GM21526 (cell line): ENCODE measurements around the gene SPTBN1.

Experiments used
- ATAC-seq: cut with Tn5 transposase; IDR thresholded peaks from one replicate; pipeline ENCODE4 v1.9.1; 2021; ENCODE audit warnings: moderate library complexity; ENCODE audit not compliant: unreplicated experiment, low FRiP score

Gene SPTBN1

DNA sequence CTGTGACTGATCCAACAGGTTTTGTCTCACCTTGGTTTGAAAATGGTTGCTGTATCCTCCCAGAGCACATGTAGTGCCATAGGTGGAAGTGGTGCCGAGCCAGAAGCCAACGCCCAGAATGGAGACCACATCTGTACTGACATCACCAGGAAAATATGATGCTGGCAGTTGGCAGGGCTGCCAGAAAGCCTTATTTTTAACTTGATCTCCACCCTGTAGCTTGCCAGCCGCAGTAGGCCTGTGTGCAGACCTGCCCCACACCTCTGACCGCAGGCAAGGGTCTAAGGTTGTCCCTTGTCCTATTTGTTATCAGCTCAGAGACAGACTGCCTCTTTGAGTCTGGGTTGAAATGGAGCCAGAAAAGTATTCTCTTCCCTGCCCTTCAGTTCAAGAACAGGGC lies 143.8 kb downstream of the SPTBN1 start:
- no peak for ATAC-seq

DNA sequence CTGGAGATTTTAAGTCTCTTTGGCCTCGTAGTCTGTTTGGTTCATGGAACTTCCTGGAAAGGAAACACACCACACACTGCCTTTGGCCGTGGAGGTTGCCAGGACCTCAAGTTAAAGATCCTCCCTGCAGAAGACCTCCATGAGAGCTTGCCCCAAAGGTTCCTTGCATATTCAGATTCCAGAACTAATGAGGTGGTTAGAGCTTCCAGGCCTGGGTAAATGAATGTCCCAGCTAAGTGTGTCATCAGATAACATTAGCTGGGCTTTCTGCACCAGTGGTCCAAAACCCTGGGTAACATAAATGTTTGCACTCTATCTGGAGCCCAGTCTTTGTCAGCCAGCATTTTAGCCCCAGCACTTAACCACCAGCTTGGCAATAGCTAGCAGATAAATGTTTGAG lies 145.2 kb downstream of the SPTBN1 start:
- ATAC-seq = no peak

DNA sequence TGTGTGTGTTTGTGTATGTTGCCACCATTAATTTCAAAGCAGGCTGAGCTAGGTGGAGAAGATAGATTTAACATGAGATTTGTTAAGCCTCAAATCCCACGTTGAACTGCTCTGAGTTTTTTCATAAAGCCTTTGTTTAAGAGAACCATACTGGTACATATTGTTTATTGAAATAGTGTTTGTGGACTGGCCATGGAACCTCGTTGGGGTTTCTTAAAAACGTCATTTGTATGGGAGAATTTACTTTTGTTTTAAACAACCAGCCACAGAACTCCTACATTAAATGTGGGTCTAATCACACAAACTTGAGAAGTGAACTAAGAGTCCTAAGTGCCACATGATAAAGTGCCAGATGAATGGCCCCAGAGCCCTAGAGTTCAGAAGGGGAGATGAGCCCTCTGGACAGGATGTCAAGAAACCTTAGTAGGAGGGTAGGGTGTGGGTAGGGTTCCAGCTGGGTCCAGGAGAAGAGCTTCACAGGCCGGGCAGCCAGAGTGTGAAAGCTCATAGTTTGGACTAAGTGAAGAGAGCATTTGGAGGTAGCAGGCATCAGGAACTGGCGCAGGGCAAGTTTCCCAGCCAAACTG lies 146.7 kb downstream of the SPTBN1 start:
- ATAC-seq = no peak

DNA sequence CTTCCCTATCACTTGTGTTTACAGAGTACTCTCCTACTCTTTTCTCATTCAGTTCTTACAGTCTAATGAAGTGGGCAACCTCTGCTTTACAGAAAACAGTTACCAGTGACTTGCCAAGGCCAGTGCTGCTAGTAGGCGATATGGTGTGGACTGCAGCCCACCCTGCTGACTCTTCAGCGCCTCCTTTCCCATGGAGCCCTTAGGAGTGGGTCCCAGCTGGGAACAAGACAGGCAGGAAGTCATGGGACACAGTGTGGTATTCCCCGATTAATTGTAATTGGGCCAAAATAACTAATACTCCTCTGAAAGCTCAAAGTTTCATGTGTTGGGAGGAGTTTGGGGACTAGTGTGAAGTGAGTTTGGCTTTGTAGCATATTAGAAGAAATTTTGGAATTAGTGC lies 147.2 kb downstream of the SPTBN1 start:
- ATAC-seq = no peak

DNA sequence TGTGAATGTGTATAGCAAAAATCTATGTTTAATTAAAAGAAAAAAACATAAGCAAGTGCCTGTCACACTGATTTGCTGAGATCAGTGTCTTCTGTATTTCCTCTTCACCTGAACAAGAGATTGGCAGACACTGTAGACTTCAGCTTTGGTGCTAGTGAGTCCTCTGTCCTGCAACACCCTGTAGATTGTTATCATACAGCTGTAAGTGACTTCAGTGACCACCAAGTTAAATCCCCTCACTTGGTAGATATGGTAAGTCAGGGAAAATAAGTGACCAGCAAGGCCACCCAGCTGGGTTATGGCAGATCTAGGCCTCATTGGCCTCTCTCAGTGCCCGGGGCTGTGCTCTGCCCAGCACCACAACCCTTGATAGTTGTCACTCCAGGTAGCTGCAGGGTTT lies 147.7 kb downstream of the SPTBN1 start:
- no peak for ATAC-seq

DNA sequence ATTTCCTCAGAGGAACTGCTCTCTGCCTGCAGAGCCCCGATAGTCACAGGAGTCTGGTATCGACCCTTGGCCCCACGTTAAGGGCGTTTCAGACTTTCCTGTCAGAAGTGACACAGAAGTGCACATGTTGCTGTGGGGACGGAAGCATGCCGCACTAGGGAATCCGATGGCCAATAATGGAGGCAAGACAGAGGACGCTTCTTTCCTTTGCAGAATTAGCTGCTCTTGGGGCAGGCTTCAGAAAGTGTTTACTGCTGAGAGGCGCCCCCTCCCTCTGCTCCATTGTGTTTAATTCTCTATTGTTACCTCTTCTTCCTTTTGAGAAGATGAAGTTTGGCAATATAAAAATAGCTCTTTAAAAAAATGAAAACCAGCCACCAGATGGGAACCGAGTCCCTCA lies 148.7 kb downstream of the SPTBN1 start:
- ATAC-seq = no peak

DNA sequence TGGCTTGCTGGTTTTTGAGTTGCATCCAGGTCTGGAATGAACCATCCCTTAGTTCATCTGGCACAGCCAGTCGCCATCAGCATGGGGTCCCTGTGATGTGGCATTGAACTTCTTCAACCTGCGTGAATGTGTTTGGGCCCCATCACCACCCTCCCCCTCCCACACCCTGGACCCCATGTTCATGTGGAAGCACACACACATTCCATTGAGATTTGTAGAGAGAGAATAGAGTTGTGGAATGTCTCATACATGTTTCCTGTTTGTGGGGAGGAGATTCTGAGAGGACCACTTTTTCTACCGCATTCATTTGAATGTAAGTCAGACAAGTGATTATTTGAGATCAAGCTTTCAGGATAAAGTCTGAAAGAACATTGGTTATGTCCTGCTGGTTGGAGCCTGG lies 149.7 kb downstream of the SPTBN1 start:
- ATAC-seq = no peak

DNA sequence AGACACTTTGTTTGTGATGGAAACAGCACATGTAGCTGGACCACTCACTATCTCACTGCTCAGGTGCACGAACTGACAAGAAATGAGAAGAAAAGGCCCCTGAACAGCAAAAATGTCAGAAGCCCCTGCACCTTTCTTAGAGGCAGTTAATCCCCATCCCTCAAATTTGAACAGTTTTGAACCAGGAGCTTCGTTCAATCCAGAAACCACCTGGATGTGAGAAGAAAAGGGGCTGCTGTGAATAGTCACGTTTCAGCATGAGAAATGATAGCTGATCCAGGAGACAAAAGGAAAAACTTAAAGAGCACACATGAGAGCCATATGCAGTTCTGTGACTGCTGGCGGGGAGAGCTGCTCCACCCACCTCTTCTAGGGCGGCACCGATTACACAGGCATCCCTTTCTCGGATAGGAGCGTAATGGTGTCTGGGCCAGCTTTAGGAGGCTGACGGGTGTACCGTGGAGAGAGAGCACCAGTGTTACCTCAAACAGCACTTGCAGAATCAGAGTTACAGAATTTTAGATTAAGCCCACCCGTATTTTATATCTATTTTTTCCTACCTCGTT lies 150.3 kb downstream of the SPTBN1 start:
- no peak for ATAC-seq

DNA sequence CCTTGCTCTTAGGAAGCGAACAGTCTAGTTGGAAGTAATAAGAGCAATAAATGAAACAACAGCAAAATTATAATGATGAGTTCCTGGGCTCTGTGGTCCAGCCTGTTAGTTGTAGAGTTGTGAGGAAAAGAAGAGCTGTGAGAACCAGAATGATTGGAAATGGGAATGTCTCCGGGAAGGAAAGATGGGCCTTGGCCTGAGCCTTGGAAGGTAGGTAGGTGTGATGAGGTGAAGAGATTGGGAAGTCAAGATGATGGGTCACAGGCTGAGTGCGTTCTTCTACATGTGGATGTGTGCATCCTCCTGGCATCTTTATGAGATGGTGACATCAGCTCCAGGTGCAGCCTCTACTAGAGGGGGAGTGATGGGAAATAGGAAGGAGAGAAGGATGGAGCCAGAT lies 152.1 kb downstream of the SPTBN1 start:
- ATAC-seq = no peak

DNA sequence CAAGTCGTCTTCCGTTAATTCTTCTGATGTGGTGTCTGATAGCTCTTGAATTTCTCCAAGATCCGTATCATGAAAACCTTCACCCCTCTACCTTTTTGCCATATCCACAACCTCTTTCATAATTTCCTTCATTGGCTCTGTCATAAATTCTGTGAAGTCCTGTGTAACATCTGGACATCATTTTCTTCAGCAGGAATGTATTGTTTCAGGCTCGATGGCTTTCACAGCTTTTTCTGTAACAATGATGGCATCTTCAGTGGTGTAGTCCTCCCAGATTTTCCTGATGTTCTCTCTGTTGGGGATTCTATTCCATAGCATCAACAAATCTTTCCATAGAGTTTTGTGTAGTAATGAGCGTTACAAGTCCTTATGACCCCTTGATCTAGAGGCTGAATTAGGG lies 153.1 kb downstream of the SPTBN1 start:
- ATAC-seq = no peak

DNA sequence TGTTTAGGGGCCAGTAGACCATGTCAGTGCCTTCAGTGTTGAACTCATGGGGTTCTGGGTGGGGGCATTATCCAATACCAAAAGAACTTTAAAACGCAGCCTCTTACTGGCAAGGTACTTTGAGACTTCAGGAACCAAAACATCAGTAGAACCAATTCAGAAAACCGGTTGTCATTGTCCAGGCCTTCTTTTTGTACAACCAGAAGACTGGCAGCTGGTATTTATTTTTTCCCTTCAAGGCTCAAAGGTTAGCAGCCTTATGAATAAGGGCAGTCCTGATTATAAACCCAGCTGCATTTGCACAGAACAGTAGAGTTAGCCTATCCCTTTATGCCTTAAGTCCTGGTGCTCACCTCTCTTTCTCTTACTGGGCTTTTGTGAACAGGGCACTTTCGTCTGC lies 153.5 kb downstream of the SPTBN1 start:
- no peak for ATAC-seq

DNA sequence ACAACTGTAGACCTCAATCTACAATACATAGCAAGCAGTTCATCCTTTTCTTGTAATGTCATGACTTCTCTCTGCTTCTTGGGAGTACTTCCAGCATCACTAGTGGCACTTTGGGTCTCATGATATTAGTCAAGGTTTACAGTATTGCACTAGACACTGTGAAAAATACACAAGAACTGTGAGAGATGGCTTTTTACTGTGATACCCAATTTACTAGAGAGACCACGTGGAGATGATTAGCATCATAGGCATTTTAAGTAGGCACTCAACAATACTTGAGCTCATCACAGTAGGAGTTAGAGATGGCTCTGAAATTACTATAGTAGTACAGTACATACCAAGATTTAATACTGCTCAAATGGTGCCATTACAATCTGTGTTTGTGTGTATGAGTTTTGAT lies 154.6 kb downstream of the SPTBN1 start:
- no peak for ATAC-seq

DNA sequence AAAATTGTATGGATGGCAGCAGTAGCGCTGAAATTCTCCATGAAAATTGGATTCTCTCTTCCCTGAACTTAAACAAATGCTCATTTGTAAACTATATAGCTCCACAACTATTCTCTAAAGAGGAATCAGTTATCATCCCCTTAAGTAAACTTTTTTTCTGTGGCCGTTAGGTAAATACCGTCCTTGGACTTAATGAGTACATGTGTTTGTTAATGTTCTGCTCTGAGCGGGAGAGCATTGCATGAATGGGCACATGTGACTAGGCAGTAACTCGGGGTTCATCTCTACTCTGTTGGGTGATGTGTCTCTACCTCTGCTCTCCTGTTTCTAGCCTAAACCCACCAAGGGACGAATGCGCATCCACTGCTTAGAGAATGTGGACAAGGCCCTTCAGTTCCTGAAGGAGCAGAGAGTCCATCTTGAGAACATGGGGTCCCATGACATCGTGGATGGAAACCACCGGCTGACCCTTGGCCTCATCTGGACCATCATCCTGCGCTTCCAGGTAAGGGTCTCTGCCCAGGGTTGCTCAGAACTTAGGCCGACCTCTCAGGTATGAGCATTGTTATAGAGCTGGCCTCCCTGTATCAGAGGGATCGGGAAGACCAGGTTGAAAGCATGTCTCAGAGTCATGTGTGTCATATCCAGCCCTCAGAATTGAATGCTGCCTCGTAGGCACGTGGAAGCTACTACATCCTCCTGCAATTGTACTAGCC lies 155.9 kb downstream of the SPTBN1 start:
- no peak for ATAC-seq

DNA sequence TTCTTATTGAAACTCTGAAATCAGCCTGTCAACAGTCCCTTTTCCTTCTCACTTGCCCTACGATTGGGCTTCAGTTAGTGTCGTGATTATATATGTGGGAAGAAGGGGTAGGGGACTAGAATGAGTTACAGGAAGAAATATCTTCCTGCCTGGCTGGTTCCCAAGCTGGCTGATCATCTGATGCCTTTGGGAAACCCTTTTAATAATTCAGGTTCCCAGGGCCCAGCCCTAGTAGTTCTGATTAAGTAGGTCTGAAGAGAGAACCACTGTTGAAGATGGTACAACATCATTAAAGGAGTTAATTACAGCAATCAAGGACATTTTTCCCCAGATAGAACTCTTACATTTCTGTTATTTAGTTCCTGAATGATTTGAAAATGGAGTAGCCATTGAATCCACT lies 157.3 kb downstream of the SPTBN1 start:
- no peak for ATAC-seq

DNA sequence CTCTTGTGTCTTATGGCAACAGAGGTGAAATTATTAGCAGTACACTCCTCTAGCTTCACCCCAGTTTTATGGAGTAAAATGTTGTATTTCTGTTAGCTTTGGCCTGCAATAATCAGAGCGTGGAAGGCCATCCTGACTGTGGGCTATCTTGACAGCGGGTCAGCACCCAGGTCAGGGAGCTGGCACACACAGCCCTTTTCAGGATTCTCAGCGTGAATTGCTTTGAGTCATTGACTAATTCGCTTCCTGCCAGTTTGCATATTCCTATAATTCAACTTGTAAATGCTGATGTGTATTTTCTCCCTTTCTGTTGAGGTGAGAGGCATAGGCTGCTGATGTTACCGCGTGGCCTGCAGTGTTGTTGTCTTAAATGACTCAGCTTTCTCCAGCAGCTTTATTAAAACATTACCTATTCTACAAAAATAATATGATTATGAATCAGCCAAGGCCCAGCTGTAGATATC lies 157.7 kb downstream of the SPTBN1 start:
- ATAC-seq = no peak

DNA sequence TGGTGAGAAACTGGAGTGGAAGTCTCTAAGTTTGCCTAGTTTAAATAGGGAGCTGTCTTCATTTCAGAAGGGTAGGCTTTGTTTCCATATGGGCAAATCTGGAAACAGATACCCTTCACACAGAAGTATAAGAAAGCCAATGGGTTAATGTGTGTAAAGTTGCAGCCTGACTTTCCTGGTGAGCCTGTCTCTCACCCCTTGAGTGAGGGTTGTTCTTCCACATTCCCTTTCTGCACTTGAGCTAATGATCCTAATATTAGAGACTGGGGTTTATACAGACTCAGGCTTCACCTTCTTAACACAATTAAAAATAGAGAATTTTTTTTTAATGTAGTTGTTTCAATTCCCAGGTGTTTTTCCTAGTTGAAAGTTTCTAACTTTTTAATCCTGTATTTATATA lies 158.7 kb downstream of the SPTBN1 start:
- ATAC-seq = no peak

DNA sequence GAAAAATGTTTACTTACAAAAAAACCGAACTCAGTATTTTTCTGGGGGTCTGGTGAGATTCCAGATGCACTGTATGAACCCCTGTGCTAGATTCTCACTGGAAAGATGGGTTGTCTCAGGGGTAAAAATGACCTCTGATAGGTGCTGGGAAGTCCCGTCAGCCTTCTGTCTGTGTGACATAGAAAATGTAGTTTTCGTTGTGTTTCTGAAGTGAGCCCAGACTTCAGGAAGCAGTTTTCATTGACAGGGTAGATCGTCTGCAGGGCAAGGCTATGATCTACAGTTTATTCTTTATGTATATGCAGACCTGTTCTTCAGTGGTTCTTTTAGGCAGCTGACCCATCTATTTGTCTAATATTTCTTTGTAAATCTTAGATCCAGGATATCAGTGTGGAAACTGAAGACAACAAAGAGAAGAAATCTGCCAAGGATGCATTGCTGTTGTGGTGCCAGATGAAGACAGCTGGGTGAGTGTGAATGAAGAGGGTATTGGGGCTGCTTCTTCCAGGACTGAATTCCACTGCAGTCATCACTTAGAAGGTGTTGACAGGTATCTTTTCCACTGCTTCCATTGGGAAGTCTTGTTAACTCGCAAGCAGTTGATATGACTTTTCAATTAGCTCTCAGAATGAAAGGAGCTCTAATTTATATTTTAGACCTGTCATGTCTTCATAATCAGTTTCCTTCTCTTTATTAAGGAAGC lies 159.9 kb downstream of the SPTBN1 start:
- no peak for ATAC-seq

DNA sequence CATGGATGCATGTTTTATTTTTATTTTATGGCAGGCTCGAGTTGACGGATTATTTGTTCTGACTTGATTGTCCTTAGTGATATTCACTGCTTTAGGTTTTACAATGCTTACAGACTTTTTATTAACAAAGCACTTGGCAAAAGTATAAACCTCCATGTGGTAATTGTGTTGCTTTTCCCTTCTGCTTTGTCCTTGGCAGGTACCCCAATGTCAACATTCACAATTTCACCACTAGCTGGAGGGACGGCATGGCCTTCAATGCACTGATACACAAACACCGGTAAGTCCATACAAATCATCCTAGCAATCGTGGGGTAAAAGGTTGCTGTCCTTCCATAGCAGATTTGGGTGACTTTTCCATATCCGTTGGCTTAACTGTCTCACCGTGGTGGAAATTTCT lies 161.3 kb downstream of the SPTBN1 start:
- ATAC-seq = no peak

DNA sequence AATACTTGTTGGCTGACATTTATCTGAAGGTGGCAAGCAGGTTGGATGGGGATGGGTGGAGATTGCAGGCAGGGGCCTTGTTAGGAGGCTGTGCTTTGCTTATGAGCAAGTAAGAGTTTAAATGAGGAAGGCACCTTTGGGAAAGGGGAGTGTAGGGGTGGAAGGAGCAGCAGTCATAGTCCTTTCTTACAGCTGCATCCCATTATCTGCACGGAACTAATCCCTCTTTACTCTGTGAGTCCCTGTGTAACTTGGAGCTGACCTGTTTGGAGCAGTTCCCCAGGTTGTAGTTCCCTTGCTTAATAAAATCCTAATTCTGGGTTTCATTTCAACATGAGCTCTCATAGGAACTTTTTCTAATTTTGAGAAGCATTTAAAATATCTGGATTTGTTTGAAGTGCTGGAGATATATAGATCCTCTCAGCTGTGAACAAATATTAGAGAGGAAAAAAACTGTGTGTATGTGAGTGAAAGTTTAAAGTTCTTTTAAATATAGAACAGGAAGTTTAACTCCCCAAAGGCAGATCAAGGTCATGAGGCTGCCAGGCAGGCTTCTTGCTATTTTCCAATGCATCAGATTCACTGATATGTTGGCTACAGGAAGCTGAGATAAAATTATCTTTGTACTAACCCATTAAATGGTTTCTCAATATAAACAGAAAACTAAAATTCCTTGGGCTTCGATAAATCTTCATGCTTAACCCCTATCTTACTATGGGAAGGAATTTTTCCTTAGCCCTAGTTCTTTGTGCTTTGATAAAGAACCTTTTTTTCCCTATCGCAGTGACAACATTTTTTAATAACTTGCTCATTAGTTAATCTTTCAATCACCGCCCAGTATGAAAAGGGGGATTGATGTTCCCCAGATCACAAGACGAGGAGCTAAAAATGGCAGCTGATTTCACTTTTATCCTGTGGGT lies 162.8 kb downstream of the SPTBN1 start:
- ATAC-seq = no peak

DNA sequence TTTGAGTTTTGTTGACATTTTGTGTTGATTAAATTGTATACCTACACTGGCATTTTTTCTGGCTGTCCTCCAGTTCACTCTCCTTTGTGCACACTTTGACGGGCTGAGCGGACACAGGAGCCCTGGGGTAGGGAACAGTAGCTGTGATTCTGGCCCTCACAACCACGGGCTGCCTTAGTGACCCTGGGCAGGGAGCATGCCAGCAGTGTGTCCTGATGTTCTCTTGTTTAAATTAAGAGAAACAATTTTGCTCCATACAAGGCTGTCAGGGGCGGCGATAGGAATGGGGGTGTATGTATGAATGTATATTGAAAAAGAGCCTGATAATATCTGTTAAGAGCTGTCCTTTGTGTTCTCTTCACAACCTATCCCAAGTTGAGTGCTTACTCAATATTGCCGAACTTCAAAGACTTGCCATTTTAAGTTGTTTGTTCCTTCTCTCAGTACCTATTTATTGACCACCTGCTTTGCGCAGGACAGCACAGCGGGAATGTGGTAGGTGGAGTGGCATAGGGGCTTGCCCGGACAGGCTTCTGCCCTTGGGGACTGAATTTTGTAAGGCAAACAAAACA lies 163.6 kb downstream of the SPTBN1 start:
- no peak for ATAC-seq
